A673 (cell line): Measurements from ENCODE around the gene IMPDH1.

Experiments
- EZH2 ChIP-seq: fragments of 200-600 bp; sonication (generic); IDR thresholded peaks from 2 replicates; pipeline ENCODE4 v1.6.1; 2017; ENCODE audit warnings: borderline replicate concordance, low read depth, mild to moderate bottlenecking, mixed read lengths, antibody characterized with exemption, low read length; ENCODE audit not compliant: poor library complexity, severe bottlenecking
- TF ChIP-seq, protein P1 (sequence below): fragments of 300-800, 200-600 bp; sonication (generic); conservative IDR thresholded peaks from 2 replicates; pipeline ENCODE4 v1.5.1; 2017; ENCODE audit warnings: low read depth, mild to moderate bottlenecking, antibody characterized with exemption, low read length, moderate library complexity, mixed read lengths

- TF ChIP-seq, protein P1, sequence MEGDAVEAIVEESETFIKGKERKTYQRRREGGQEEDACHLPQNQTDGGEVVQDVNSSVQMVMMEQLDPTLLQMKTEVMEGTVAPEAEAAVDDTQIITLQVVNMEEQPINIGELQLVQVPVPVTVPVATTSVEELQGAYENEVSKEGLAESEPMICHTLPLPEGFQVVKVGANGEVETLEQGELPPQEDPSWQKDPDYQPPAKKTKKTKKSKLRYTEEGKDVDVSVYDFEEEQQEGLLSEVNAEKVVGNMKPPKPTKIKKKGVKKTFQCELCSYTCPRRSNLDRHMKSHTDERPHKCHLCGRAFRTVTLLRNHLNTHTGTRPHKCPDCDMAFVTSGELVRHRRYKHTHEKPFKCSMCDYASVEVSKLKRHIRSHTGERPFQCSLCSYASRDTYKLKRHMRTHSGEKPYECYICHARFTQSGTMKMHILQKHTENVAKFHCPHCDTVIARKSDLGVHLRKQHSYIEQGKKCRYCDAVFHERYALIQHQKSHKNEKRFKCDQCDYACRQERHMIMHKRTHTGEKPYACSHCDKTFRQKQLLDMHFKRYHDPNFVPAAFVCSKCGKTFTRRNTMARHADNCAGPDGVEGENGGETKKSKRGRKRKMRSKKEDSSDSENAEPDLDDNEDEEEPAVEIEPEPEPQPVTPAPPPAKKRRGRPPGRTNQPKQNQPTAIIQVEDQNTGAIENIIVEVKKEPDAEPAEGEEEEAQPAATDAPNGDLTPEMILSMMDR, result no peak
- TF ChIP-seq EZH2, result no peak
Measured at GRCh38 chr7:128422037-128422436, 12.3 kb upstream of the IMPDH1 start.
